ENCODE measurements around the gene EPB41. TPM values are rescaled to one million over a fixed set of nuclear protein-coding genes. Genes with fewer than 3 reads are reported as not detected.
A peak's percentile ranks its signal among the peaks of the same experiment; 100 is the strongest.
"Not testable (repeated sequence)": the region's sequence is repeated elsewhere in the genome, so short reads cannot be mapped to it uniquely, and the experiment has no call there.

The EPB41 gene
- total RNA-seq, 1 donor from 2014 or later: 24.9 TPM

GRCh38 chr1:29120367-29120766, 206.0 kb downstream of the EPB41 start:
- intact Hi-C loops (cut with micrococcal nuclease): no loop called here
- DNase-seq (no peak), ATAC-seq (no peak)

DNA sequence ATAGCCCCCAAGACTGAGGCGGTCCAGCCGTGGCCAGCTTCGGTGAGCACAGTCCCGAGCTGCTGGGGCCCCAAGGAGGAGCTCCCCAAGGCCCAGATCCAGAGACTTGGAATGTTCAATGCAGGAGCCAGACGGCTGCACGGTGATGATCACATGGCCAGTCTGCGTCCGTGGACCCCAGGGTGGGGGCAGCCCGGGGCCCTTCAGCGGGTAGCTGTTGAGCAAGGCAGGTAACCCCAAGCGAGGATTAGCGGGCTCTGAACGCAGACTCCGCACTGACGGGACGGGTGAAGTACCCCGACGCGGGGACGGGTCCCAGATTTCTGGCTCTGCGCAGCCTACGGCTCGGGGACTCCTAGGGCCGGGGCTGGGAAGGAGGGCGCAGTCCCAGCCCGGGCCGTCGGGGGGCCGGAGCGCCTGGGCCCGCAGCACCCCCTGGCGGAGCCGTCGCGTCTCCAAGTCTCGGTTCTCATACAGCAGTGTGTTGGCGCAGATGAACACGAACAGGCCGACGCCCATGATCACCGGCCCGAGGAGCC, 206.6 kb downstream of the EPB41 start:
- DNase-seq: peak; percentile 53
- intact Hi-C loops (cut with micrococcal nuclease): no loop called here
- no peak for ATAC-seq

GRCh38 chr1:29121516-29121935, 207.2 kb downstream of the EPB41 start:
- intact Hi-C loops (cut with micrococcal nuclease): no loop called here
- DNase-seq (no peak), ATAC-seq (no peak)

DNA sequence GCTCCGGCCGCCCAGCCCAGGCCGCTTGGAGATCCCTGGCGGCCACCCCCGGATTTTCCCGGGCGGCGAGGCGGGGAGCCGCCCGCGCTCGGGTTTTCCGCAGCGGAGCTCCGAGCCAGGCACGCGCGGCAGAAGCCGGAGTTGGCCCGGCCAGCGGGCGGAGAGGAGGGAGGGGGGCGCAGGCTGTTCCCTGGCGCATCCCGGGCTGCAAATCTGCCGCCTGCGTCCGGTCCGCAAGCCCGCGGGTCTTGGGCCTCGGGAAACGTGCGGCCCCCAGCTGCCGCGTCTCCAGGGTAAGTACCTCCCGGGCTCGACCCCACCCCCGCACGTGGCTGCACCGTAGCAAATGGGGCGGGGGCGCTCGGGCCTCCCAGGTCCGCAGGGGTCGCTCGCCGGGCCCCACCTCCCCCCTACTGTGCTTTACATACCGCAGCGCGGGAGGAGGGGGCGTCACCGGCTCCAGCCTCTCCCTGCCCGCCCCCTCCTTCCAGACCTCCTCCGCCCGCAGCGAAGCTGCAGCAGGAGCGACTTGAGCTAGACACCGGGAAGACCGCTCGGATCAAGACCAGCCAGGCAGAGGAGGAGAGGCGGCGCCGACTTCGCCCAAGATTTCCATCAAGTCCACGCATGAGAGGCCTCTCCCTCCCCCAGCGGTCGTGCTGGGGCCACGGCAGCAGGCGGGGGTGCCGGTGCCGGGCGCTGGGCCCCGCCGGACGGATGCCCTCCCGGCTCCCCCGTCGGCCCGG, 207.7 kb downstream of the EPB41 start:
- ATAC-seq: peak; percentile 2
- DNase-seq: peak; percentile 56
- intact Hi-C loops (cut with micrococcal nuclease): no loop called here

DNA sequence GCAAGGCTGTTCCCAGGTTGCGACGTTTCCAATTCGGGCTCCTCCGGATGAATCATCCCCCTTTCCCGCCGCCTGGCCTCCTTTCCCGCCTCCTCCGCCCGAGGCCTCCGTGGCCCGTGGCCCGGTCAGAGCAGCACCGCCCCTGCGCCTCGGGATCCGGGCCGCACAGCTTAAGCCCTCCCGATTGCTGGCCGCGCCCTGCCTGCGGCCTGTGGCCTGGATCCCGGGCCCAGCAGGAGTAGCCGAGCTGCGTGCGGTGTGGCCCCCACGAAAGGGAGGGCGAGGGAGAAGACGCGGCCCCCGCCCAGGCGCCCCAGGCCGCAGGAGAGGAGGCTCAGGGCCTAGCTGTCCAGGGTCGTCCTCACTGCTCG, 208.3 kb downstream of the EPB41 start:
- ATAC-seq: peak; percentile 63
- DNase-seq: peak; percentile 80
- intact Hi-C loops (cut with micrococcal nuclease): no loop called here

- peak; percentile 55 for DNase-seq
- intact Hi-C loops (cut with micrococcal nuclease): no loop called here
- peak; percentile 3 for ATAC-seq
Measured at GRCh38 chr1:29123053-29123886, 208.9 kb downstream of the EPB41 start.

GRCh38 chr1:29123887-29124365, 209.6 kb downstream of the EPB41 start, which contains the start of gene TMEM200B:
TMEM200B (minus strand) TSS chr1:29123903; CDS start chr1:29121828, 2,075 bp downstream.
- intact Hi-C loops (cut with micrococcal nuclease): no loop called here
- peak; percentile 54 for ATAC-seq
- DNase-seq: peak; percentile 49

- intact Hi-C loops (cut with micrococcal nuclease): no loop called here
- ATAC-seq: peak; percentile 78
- peak; percentile 86 for DNase-seq
Measured at GRCh38 chr1:29124366-29125236, 210.2 kb downstream of the EPB41 start.

DNA sequence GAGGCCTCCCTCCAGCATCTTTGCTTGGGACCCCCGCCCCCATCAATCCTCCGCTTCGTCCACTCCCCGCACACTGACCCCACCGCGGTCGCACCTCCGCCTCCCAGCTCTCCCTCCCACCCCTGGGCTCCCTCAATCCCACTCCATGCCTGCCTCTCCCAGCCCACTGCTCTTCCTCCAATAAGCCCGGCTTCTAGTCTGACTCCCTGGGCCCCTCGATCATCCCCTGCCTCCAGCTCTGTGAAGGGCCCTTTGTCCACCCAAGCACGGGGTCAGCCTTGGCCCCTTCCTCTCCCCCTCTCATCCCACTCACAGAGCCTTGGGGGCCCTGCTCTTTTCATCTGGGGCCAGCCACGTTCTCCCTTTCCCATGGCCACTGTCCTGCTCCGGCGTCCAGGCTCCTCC, 210.9 kb downstream of the EPB41 start:
- DNase-seq: no peak
- intact Hi-C loops (cut with micrococcal nuclease): no loop called here
- ATAC-seq: no peak

DNA sequence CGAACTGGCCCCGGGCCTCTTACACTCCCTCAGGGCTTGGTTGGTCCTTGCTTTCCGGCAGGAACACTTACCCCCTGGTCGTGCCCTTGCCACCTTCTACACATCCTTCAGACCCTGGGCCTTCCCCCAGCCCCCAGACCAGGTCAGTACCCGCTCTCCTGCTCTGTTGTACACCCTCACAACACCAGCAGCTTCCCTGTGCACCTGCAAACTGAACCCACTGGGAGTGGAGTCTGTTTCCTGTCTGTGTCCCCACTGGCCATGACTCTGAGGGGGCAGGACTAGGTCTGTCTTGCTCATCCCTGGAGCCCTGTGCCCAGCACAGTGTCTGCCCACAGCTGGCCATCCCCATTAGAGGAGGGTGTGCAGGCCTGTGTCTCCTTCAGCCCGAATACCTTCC, 211.4 kb downstream of the EPB41 start:
- intact Hi-C loops (cut with micrococcal nuclease): no loop called here
- no peak for ATAC-seq
- DNase-seq: no peak

DNA sequence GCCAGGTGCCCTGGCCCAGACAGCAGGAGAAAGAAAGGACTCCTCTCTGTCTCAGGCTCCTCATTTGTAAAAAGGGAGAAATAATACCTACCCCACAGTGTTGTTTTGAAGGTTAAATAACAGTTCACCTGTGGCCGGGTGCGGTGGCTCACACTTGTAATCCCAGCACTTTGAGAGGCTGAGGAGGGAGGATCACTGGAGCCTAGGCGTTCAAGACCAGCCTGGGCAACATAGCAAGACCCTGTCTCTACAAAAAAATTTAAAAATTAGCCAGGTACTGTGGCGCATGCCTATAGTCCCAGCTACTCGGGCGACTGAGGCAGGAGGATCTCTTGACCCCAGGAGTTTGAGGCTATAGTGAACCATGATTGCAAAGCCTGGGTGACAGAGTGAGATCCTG, 211.8 kb downstream of the EPB41 start:
- intact Hi-C loops (cut with micrococcal nuclease): no loop called here

GRCh38 chr1:29128739-29129138, 214.4 kb downstream of the EPB41 start:
- no peak for ATAC-seq
- intact Hi-C loops (cut with micrococcal nuclease): no loop called here
- no peak for DNase-seq

More for the DNA sequence above, 211.8 kb downstream of the EPB41 start:
- DNase-seq (no peak), ATAC-seq (no peak)

- intact Hi-C loops (cut with micrococcal nuclease): no loop called here
- no peak for DNase-seq
- ATAC-seq: no peak
Measured at GRCh38 chr1:29129916-29130315, 215.5 kb downstream of the EPB41 start.

DNA sequence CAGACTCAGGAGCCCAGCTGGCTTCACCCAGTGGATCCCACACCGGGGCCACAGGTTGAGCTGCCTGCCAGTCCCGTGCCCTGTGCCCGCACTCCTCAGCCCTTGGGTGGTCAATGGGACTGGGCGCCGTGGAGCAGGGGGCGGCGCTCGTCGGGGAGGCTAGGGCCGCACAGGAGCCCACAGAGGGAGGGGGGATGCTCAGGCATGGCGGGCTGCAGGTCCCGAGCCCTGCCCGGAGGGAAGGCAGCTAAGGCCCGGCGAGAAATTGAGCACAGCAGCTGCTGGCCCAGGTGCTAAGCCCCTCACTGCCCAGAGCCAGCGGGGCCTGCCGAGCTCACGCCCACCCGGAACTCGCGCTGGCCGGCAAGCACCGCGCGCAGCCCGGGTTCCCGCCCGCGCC, 216.7 kb downstream of the EPB41 start:
- intact Hi-C loops (cut with micrococcal nuclease); DNase-seq; ATAC-seq: not testable (repeated sequence)

- DNase-seq: peak; percentile 51
- intact Hi-C loops (cut with micrococcal nuclease): no loop called here
- peak; percentile 40 for ATAC-seq
Measured at GRCh38 chr1:29133861-29134694, 219.7 kb downstream of the EPB41 start.

DNA sequence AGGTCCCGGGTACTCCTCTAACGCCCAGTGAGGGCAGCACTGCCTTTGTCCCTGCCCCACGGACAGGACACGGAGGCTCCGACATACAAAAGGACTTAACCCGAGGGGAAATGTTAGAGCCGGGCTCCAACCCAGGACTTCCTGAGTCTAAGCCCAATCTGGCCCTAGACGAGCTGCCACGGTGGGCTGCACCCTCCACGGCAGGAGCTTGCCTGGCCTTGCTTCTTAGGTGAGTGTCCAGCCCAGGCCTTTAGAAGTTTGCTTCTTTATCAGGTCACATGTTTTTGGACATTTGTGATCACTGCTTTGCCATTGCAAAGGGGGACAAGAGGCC, 220.3 kb downstream of the EPB41 start:
- intact Hi-C loops (cut with micrococcal nuclease): no loop called here
- no peak for DNase-seq
- ATAC-seq: no peak

- ATAC-seq: peak; percentile 55
- peak; percentile 52 for DNase-seq
- intact Hi-C loops (cut with micrococcal nuclease): no loop called here
Measured at GRCh38 chr1:29136391-29136915, 222.1 kb downstream of the EPB41 start.

DNA sequence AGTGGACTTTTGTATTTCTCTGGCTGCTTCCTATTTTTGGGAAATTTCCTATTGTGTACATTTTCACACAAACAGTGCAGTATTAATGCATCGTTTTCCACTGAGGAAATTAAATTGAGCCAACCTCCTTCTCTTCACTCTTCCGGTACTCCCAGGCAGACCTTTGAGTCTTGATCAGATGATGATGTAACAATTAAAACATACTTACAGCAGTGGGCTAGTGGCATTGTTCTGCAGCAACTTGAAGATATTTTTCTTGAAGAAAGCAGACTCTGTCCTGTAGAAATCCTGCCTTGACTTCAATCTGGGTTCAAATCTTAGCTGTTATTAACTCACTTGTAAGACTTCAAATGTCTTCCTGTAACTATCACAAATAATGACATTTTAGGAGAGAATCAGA, 228.3 kb downstream of the EPB41 start:
- intact Hi-C loops (cut with micrococcal nuclease): no loop called here
- ATAC-seq (no peak), DNase-seq (no peak)

Measured in left ventricle myocardium superior (tissue), 1 donor.